HepG2 (cell line): ENCODE measurements around the gene HNRNPAB. TPM values are rescaled to one million over a fixed set of nuclear protein-coding genes. Genes with fewer than 3 reads are reported as not detected.

Experiments
- ISL2 ChIP-seq: sonication (generic); formaldehyde crosslinking; IDR thresholded peaks from 2 replicates; pipeline ENCODE4 v1.5.0; 2020; ENCODE audit warnings: missing genetic modification reagents
- NCOA5 ChIP-seq: sonication (generic); formaldehyde crosslinking; IDR thresholded peaks from 2 replicates; pipeline ENCODE4 v1.4.0; 2020; ENCODE audit warnings: missing genetic modification reagents
- PHF21A ChIP-seq: sonication (generic); formaldehyde crosslinking; IDR thresholded peaks from 2 replicates; pipeline ENCODE4 v1.5.0; 2020; ENCODE audit warnings: mild to moderate bottlenecking, missing genetic modification reagents
- SP2 ChIP-seq: sonication (generic); formaldehyde crosslinking; IDR thresholded peaks from 2 replicates; pipeline ENCODE4 v1.5.1; 2020; ENCODE audit warnings: mild to moderate bottlenecking, missing genetic modification reagents
- SYNCRIP ChIP-seq: fragments of 200-400 bp; formaldehyde crosslinking; IDR thresholded peaks from 2 replicates; pipeline ENCODE4 v1.6.1; 2018; ENCODE audit warnings: mild to moderate bottlenecking, low read depth, low read length; ENCODE audit not compliant: insufficient read depth
- THAP11 ChIP-seq: IDR thresholded peaks from 2 replicates; pipeline ENCODE4 v1.6.1; 2016; ENCODE audit warnings: missing biosample characterization, missing genetic modification reagents
- YEATS4 ChIP-seq: sonication (generic); formaldehyde crosslinking; IDR thresholded peaks from 2 replicates; pipeline ENCODE4 v1.4.0; 2020; ENCODE audit warnings: missing genetic modification reagents, borderline replicate concordance
- ZNF761 ChIP-seq: sonication (generic); formaldehyde crosslinking; conservative IDR thresholded peaks from 2 replicates; pipeline ENCODE4 v1.4.0; 2020; ENCODE audit warnings: mild to moderate bottlenecking, missing genetic modification reagents
- polyA plus RNA-seq, 8 experiments: library from polyadenylated mRNA; depleted of rRNA in 3 of 8; stranded (reverse) in 7 of 8; unstranded in 1 of 8; fragments of >200 nt; fragmentation: Illumina TruSeq in 4 of 8; extraction: Trizol in 4 of 8; gene quantifications; 2 replicates each; pipeline versions ENCODE4 v1.2.1 to v1.2.3, GENCODE V29; 2011 to 2016; ENCODE audit warnings: low read depth in 4 of 8, missing spikeins in 1 of 8, mixed read lengths in 1 of 8; ENCODE audit not compliant: insufficient read depth in 1 of 8
- total RNA-seq, 5 experiments: library from RNA; depleted of rRNA; stranded (reverse); fragments of >200 nt; fragmentation: Illumina TruSeq; extraction: Trizol; gene quantifications; 2 replicates each; pipeline ENCODE4 v1.2.3, GENCODE V29; 2016; ENCODE audit warnings: low read depth in 1 of 5
- TF ChIP-seq, protein P1 (sequence below): IDR thresholded peaks from 2 replicates; pipeline ENCODE4 v1.6.1; 2016; ENCODE audit warnings: low read depth, control low read depth
- TF ChIP-seq, protein P2 (sequence below): sonication (generic); formaldehyde crosslinking; IDR thresholded peaks from 2 replicates; pipeline ENCODE4 v1.8.1; 2022; ENCODE audit warnings: low read depth, mild to moderate bottlenecking, missing genetic modification reagents
- TF ChIP-seq, protein P3 (sequence below): sonication (generic); formaldehyde crosslinking; conservative IDR thresholded peaks from 2 replicates; pipeline ENCODE4 v1.8.0; 2022; ENCODE audit warnings: mild to moderate bottlenecking, moderate library complexity, missing genetic modification reagents
- TF ChIP-seq, protein P4 (sequence below): sonication (generic); formaldehyde crosslinking; IDR thresholded peaks from 2 replicates; pipeline ENCODE4 v1.4.0; 2020; ENCODE audit warnings: mild to moderate bottlenecking, missing genetic modification reagents

The HNRNPAB gene
- total and polyA plus RNA-seq, 2 of the 13 experiments (the other 11 are each of a cell fraction or from before 2014, with no cell fraction given) = 62.6 to 111 TPM

DNA sequence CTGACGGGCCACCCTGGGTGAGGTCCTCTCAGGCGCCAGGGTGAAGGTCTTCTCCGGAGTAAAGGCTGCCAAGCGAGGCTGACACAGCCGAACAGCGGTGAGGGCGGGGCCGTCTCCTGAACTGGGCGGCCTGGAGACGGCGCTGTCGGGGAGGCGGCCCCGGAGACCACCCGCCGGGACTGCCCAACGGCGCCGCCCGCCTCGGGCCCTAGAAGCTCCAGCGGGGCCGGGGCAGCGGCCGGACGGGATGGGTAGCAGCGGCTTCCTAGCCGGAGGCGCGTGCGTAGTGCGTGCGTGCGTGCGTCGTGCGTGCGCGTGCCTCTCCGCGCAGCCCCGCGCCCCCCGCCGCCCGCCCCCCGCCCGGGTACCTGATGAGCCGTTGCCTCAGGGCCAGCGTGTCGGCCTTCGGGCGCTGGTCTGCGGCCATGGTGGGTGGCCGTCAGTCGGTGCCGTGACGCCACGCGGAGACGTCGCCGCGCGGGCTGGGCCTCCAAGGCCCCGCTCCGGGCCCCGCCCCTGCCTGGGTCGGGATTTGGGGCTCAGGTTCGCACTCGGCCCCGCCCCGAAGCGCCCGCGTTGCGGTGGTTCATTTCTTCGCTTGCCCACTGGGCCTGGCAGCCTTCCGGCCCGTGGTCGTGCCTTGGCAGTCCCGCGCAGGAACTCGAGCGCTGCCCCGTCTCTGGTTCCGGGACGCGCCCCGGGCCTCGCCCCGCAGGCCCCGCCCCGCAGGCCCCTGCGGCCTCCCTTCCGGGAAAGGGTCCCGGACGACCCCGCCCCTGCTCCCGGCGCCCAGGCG, 28.0 kb downstream of the HNRNPAB start, which contains the start of gene PHYKPL (continued):
- TF ChIP-seq NCOA5 (CRISPR knock-in tag) (no peak), YEATS4 (peak; percentile 54), THAP11 (peak; percentile 70), SYNCRIP (no peak), ISL2 (CRISPR knock-in tag) (0 out of 2 replicates have a peak, but pooled peaks have one; percentile 42), ZNF761 (CRISPR knock-in tag) (peak; percentile 74), SP2 (CRISPR knock-in tag) (peak; percentile 57; the same call in 1 of the 2 replicates), PHF21A (CRISPR knock-in tag) (peak; percentile 59)
- TF ChIP-seq, protein P1, sequence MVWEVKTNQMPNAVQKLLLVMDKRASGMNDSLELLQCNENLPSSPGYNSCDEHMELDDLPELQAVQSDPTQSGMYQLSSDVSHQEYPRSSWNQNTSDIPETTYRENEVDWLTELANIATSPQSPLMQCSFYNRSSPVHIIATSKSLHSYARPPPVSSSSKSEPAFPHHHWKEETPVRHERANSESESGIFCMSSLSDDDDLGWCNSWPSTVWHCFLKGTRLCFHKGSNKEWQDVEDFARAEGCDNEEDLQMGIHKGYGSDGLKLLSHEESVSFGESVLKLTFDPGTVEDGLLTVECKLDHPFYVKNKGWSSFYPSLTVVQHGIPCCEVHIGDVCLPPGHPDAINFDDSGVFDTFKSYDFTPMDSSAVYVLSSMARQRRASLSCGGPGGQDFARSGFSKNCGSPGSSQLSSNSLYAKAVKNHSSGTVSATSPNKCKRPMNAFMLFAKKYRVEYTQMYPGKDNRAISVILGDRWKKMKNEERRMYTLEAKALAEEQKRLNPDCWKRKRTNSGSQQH = no peak
- TF ChIP-seq, protein P2, sequence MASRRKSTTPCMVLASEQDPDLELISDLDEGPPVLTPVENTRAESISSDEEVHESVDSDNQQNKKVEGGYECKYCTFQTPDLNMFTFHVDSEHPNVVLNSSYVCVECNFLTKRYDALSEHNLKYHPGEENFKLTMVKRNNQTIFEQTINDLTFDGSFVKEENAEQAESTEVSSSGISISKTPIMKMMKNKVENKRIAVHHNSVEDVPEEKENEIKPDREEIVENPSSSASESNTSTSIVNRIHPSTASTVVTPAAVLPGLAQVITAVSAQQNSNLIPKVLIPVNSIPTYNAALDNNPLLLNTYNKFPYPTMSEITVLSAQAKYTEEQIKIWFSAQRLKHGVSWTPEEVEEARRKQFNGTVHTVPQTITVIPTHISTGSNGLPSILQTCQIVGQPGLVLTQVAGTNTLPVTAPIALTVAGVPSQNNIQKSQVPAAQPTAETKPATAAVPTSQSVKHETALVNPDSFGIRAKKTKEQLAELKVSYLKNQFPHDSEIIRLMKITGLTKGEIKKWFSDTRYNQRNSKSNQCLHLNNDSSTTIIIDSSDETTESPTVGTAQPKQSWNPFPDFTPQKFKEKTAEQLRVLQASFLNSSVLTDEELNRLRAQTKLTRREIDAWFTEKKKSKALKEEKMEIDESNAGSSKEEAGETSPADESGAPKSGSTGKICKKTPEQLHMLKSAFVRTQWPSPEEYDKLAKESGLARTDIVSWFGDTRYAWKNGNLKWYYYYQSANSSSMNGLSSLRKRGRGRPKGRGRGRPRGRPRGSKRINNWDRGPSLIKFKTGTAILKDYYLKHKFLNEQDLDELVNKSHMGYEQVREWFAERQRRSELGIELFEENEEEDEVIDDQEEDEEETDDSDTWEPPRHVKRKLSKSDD (CRISPR knock-in tag) = peak; percentile 55; the same call in 1 of the 2 replicates
- TF ChIP-seq, protein P3, sequence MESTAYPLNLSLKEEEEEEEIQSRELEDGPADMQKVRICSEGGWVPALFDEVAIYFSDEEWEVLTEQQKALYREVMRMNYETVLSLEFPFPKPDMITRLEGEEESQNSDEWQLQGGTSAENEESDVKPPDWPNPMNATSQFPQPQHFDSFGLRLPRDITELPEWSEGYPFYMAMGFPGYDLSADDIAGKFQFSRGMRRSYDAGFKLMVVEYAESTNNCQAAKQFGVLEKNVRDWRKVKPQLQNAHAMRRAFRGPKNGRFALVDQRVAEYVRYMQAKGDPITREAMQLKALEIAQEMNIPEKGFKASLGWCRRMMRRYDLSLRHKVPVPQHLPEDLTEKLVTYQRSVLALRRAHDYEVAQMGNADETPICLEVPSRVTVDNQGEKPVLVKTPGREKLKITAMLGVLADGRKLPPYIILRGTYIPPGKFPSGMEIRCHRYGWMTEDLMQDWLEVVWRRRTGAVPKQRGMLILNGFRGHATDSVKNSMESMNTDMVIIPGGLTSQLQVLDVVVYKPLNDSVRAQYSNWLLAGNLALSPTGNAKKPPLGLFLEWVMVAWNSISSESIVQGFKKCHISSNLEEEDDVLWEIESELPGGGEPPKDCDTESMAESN = peak; percentile 67; the same call in 1 of the 2 replicates
- TF ChIP-seq, protein P4, sequence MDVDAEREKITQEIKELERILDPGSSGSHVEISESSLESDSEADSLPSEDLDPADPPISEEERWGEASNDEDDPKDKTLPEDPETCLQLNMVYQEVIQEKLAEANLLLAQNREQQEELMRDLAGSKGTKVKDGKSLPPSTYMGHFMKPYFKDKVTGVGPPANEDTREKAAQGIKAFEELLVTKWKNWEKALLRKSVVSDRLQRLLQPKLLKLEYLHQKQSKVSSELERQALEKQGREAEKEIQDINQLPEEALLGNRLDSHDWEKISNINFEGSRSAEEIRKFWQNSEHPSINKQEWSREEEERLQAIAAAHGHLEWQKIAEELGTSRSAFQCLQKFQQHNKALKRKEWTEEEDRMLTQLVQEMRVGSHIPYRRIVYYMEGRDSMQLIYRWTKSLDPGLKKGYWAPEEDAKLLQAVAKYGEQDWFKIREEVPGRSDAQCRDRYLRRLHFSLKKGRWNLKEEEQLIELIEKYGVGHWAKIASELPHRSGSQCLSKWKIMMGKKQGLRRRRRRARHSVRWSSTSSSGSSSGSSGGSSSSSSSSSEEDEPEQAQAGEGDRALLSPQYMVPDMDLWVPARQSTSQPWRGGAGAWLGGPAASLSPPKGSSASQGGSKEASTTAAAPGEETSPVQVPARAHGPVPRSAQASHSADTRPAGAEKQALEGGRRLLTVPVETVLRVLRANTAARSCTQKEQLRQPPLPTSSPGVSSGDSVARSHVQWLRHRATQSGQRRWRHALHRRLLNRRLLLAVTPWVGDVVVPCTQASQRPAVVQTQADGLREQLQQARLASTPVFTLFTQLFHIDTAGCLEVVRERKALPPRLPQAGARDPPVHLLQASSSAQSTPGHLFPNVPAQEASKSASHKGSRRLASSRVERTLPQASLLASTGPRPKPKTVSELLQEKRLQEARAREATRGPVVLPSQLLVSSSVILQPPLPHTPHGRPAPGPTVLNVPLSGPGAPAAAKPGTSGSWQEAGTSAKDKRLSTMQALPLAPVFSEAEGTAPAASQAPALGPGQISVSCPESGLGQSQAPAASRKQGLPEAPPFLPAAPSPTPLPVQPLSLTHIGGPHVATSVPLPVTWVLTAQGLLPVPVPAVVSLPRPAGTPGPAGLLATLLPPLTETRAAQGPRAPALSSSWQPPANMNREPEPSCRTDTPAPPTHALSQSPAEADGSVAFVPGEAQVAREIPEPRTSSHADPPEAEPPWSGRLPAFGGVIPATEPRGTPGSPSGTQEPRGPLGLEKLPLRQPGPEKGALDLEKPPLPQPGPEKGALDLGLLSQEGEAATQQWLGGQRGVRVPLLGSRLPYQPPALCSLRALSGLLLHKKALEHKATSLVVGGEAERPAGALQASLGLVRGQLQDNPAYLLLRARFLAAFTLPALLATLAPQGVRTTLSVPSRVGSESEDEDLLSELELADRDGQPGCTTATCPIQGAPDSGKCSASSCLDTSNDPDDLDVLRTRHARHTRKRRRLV (CRISPR knock-in tag) = no peak
